GM12878 (cell line): ENCODE data around the gene DCAF11.

Experiments used
- FOXK2 ChIP-seq: fragments of 450-650 bp; IDR thresholded peaks from 2 replicates; pipeline ENCODE4 v1.6.1; 2017; ENCODE audit warnings: mild to moderate bottlenecking, moderate library complexity
- POLR2AphosphoS5 ChIP-seq: IDR thresholded peaks from 2 replicates; pipeline ENCODE4 v1.6.1; 2011; ENCODE audit warnings: mild to moderate bottlenecking, low read length, inconsistent platforms

DNA sequence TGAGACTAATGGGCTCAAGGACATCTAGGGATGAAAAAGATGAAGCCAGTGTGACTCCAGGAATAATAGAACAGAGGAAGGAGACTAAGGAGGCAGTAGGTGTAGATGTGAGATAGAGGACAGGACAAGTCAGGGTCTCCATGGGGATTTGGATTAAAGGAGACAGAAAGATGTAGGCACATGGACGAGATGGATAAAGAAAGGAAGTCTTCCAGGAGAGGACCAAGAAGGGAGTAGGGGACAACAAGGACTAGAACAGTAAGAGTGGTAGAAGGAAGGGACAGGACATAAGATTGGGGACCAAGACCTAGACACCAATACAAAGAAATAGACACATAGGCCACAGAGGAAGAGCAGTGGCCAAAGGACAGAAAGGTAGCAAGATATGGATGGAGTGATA, 27.6 kb upstream of the DCAF11 start:
- TF ChIP-seq FOXK2 (no peak), POLR2AphosphoS5 (no peak)
